Natural killer cell (primary cell): ENCODE data around the gene DDX11. TPM values are rescaled to one million over a fixed set of nuclear protein-coding genes. Genes with fewer than 3 reads are reported as not detected.
"Not testable (repeated sequence)": the region's sequence is repeated elsewhere in the genome, so short reads cannot be mapped to it uniquely, and the experiment has no call there.

ENCODE experiments used
- ATAC-seq, 3 donors: fragments of 150-1000 bp in 2 of 3; fragments of 200-7000 bp in 1 of 3; cut with Tn5 transposase; 1 replicate in 1 of 3; 2 replicates in 2 of 3; pipeline ENCODE4 v1.10.0; 2021; ENCODE audit warnings: mild to moderate bottlenecking in 2 of 3, moderate library complexity in 2 of 3
- DNase-seq, 2 donors: peaks; one replicate each; pipeline versions ENCODE4 v3.0.0 to v3.0.0-alpha.2; 2013 to 2021; ENCODE audit warnings: mixed read lengths in 1 of 2
- H3K27ac ChIP-seq: one replicate; pipeline ENCODE4 v1.5.1; 2013; ENCODE audit warnings: mild to moderate bottlenecking, low read length
- H3K27me3 ChIP-seq: one replicate; pipeline ENCODE4 v1.6.1; 2013; ENCODE audit warnings: low read length; ENCODE audit not compliant: control insufficient read depth, insufficient read depth
- H3K36me3 ChIP-seq: one replicate; pipeline ENCODE4 v1.6.1; 2013; ENCODE audit warnings: low read length; ENCODE audit not compliant: control insufficient read depth, insufficient read depth
- H3K4me1 ChIP-seq: one replicate; pipeline ENCODE4 v1.6.1; 2013; ENCODE audit warnings: low read length; ENCODE audit not compliant: control insufficient read depth, insufficient read depth
- H3K4me3 ChIP-seq: one replicate; pipeline ENCODE4 v1.5.1; 2013; ENCODE audit warnings: low read length
- H3K9me3 ChIP-seq: one replicate; pipeline ENCODE4 v1.6.1; 2013; ENCODE audit warnings: low read length; ENCODE audit not compliant: control insufficient read depth, insufficient read depth
- H3K27ac Mint-ChIP-seq, 2 donors: one replicate each; pipeline ENCODE4 v1.8.0; 2022; ENCODE audit warnings: mild to moderate bottlenecking in 2 of 2, mixed read lengths in 2 of 2, moderate library complexity in 1 of 2
- H3K27me3 Mint-ChIP-seq, 2 donors: one replicate each; pipeline ENCODE4 v1.8.0; 2022; ENCODE audit warnings: low read depth in 2 of 2, mixed read lengths in 2 of 2
- H3K36me3 Mint-ChIP-seq: one replicate; pipeline ENCODE4 v1.8.0; 2022; ENCODE audit warnings: mixed read lengths
- H3K4me1 Mint-ChIP-seq, 2 donors: one replicate each; pipeline ENCODE4 v1.8.0; 2022; ENCODE audit warnings: mixed read lengths in 2 of 2
- H3K4me3 Mint-ChIP-seq: one replicate; pipeline ENCODE4 v1.8.0; 2022; ENCODE audit warnings: mild to moderate bottlenecking, moderate library complexity, mixed read lengths
- H3K9me3 Mint-ChIP-seq, 2 donors: one replicate each; pipeline ENCODE4 v1.8.0; 2022; ENCODE audit warnings: mixed read lengths in 2 of 2
- CTCF ChIP-seq: fragments of 200-600 bp; IDR thresholded peaks from one replicate; pipeline ENCODE4 v1.8.0; 2022; ENCODE audit warnings: antibody characterized with exemption
- WGBS: methylation state at CpG from one replicate; pipeline ENCODE4 v1.1.7; 2013; ENCODE audit warnings: missing lambda C conversion rate; ENCODE audit not compliant: insufficient coverage; 5-methylcytosine and 5-hydroxymethylcytosine counted together
- intact Hi-C: fragments of 100-400 bp; cut with micrococcal nuclease; formaldehyde crosslinking; loops from one replicate; pipeline ENCODE4 v1.14.2; 2022
- total RNA-seq, 4 donors: library from RNA; stranded (reverse); fragments of 120-200 nt in 1 of 4; gene quantifications; one replicate each; pipeline versions ENCODE4 v1.2.3 to v1.2.4, GENCODE V29; 2013 to 2022

Gene DDX11
- total RNA-seq, 3 donors from 2014 or later (not counting 1 experiment from before 2014, with no cell fraction given), result 25.6 to 78.5 (median 59.3) TPM

GRCh38 chr12:31086032-31086431, 12.4 kb downstream of the DDX11 start:
- 86% methylated on average over 6 of the region's 11 CpGs for WGBS
- H3K4me1 ChIP-seq, H3K36me3 Mint-ChIP-seq, H3K4me1 Mint-ChIP-seq, H3K4me3 ChIP-seq, H3K27ac Mint-ChIP-seq, DNase-seq, H3K27me3 ChIP-seq, H3K9me3 ChIP-seq, H3K27me3 Mint-ChIP-seq, H3K9me3 Mint-ChIP-seq, ATAC-seq, H3K4me3 Mint-ChIP-seq, H3K27ac ChIP-seq, intact Hi-C loops: not testable (repeated sequence)
- peaks cover 15% of the 10 kb centered on the region for H3K36me3 ChIP-seq

DNA sequence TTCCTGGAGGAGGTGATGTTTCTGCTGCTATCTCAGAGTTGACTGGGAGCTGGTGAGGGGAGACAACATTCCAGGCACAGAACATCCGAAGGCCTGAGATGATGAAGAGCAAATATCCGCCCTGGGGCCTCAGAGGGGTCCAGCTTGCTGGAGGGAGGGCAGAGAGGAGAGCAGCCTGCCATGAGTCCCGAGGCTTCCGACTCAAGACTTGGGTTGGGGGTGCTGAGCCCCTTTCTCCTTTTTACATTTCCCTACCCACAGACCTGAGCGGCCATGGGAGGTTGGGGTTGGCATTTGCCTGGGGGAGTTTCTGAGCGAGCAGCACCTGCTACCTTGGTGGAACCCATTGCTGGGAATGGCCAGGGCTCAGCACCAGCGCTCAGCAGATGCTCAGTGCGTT, 13.8 kb downstream of the DDX11 start:
- intact Hi-C loops, H3K4me1 Mint-ChIP-seq, H3K27me3 Mint-ChIP-seq, ATAC-seq, H3K4me3 ChIP-seq, H3K36me3 Mint-ChIP-seq, H3K4me3 Mint-ChIP-seq, H3K27ac ChIP-seq, H3K9me3 ChIP-seq, H3K4me1 ChIP-seq, H3K9me3 Mint-ChIP-seq, H3K27ac Mint-ChIP-seq, DNase-seq, H3K27me3 ChIP-seq: not testable (repeated sequence)
- peaks cover 20% of the 10 kb centered on the region for H3K36me3 ChIP-seq
- 100% methylated on average over 2 of the region's 8 CpGs for WGBS

- WGBS, result 91% methylated on average over 2 of the region's 2 CpGs
Observed at GRCh38 chr12:31087956-31088355, 14.3 kb downstream of the DDX11 start.

GRCh38 chr12:31089072-31089471, 15.4 kb downstream of the DDX11 start:
- intact Hi-C loops, result no loop called here

More at GRCh38 chr12:31087956-31088355, 14.3 kb downstream of the DDX11 start:
- H3K4me1 ChIP-seq, H3K27me3 ChIP-seq, H3K27ac Mint-ChIP-seq, H3K9me3 ChIP-seq, H3K27ac ChIP-seq, H3K9me3 Mint-ChIP-seq, H3K4me3 Mint-ChIP-seq, DNase-seq, H3K4me3 ChIP-seq, intact Hi-C loops, H3K36me3 Mint-ChIP-seq, ATAC-seq, H3K4me1 Mint-ChIP-seq, H3K27me3 Mint-ChIP-seq: not testable (repeated sequence)
- peaks cover 22% of the 10 kb centered on the region for H3K36me3 ChIP-seq

DNA sequence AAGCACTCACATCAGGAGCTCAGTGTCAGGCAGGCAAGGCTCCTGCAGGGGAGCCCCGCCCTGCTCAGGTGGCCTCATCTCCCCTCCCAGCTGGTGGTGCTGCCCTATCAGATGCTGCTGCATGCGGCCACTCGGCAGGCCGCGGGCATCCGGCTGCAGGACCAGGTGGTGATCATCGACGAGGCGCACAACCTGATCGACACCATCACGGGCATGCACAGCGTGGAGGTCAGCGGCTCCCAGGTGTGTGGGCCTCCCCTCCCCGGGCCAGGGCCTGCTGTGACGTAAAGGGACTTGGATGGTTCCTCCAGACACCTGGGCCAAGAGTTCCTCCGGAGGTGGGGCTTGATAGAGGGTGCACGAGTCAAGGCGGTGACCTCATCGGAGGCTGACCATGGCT, 18.0 kb downstream of the DDX11 start:
- DNase-seq, ATAC-seq, H3K27me3 ChIP-seq, H3K27ac Mint-ChIP-seq, intact Hi-C loops, H3K27ac ChIP-seq, H3K4me1 Mint-ChIP-seq, H3K9me3 Mint-ChIP-seq, H3K4me3 ChIP-seq, H3K9me3 ChIP-seq, H3K27me3 Mint-ChIP-seq, H3K4me1 ChIP-seq, H3K36me3 Mint-ChIP-seq, H3K4me3 Mint-ChIP-seq: not testable (repeated sequence)
- 90% methylated on average over 19 of the region's 19 CpGs for WGBS
- peaks cover 15% of the 10 kb centered on the region for H3K36me3 ChIP-seq

More at GRCh38 chr12:31089072-31089471, 15.4 kb downstream of the DDX11 start:
- H3K27me3 Mint-ChIP-seq, result no peaks in the 10 kb centered on the region
- no peak overlapping the region for H3K4me3 Mint-ChIP-seq
- no peak overlapping the region for H3K27ac Mint-ChIP-seq
- ATAC-seq (no peak), DNase-seq (no peak)
- H3K9me3 Mint-ChIP-seq, result no peaks in the 10 kb centered on the region
- no peaks in the 10 kb centered on the region for H3K27me3 ChIP-seq
- H3K4me3 ChIP-seq, result no peak overlapping the region
- no peak overlapping the region for H3K27ac ChIP-seq
- H3K36me3 ChIP-seq, result peaks cover 16% of the 10 kb centered on the region
- H3K36me3 Mint-ChIP-seq, result no peaks in the 10 kb centered on the region
- TF ChIP-seq CTCF, result no peak
- H3K9me3 ChIP-seq, result no peaks in the 10 kb centered on the region
- H3K4me1 Mint-ChIP-seq, result no peaks in the 10 kb centered on the region
- 97% methylated on average over 12 of the region's 12 CpGs for WGBS
- no peaks in the 10 kb centered on the region for H3K4me1 ChIP-seq

GRCh38 chr12:31092718-31093117, 19.1 kb downstream of the DDX11 start:
- H3K36me3 ChIP-seq, result peaks cover 17% of the 10 kb centered on the region
- 99% methylated on average over 4 of the region's 8 CpGs for WGBS
- H3K36me3 Mint-ChIP-seq, H3K9me3 Mint-ChIP-seq, H3K27ac Mint-ChIP-seq, H3K27me3 Mint-ChIP-seq, H3K4me1 ChIP-seq, ATAC-seq, H3K4me3 Mint-ChIP-seq, DNase-seq, H3K4me1 Mint-ChIP-seq, H3K9me3 ChIP-seq, H3K27me3 ChIP-seq, intact Hi-C loops, H3K4me3 ChIP-seq, H3K27ac ChIP-seq: not testable (repeated sequence)

GRCh38 chr12:31095080-31095860, 21.6 kb downstream of the DDX11 start:
- H3K27me3 ChIP-seq, H3K27me3 Mint-ChIP-seq, H3K9me3 Mint-ChIP-seq, H3K27ac Mint-ChIP-seq, H3K27ac ChIP-seq, H3K9me3 ChIP-seq, intact Hi-C loops, H3K4me1 ChIP-seq, H3K4me3 ChIP-seq, ATAC-seq, H3K4me3 Mint-ChIP-seq, H3K36me3 Mint-ChIP-seq, H3K4me1 Mint-ChIP-seq, DNase-seq: not testable (repeated sequence)
- WGBS, result 95% methylated on average over 13 of the region's 21 CpGs
- H3K36me3 ChIP-seq, result peaks cover 11% of the 10 kb centered on the region
